Left lung (tissue), 10 donors: Measurements from ENCODE around the gene DLEC1. TPM values are rescaled to one million over a fixed set of nuclear protein-coding genes. Genes with fewer than 3 reads are reported as not detected.
"Not testable (repeated sequence)": the region's sequence is repeated elsewhere in the genome, so short reads cannot be mapped to it uniquely, and the experiment has no call there.

Experiments used
- ATAC-seq: fragments of 200-7000 bp; cut with Tn5 transposase; one replicate; pipeline ENCODE4 v1.9.1; 2020; ENCODE audit warnings: moderate library complexity
- DNase-seq, 4 donors: peaks; one replicate each; pipeline ENCODE4 v3.0.0-alpha.2; 2013 to 2020
- H3K27ac ChIP-seq, 2 donors: fragments of 200-600 bp; sonication (generic) in 1 of 2; one replicate each; pipeline versions ENCODE4 v1.5.0 to v1.8.0; 2020 to 2021
- H3K27me3 ChIP-seq, 2 donors: fragments of 200-600 bp; sonication (generic) in 1 of 2; one replicate each; pipeline versions ENCODE4 v1.5.0 to v1.8.0; 2020 to 2021
- H3K36me3 ChIP-seq, 2 donors: fragments of 200-600 bp; sonication (generic) in 1 of 2; one replicate each; pipeline versions ENCODE4 v1.5.0 to v1.8.0; 2020 to 2021
- H3K4me1 ChIP-seq, 2 donors: fragments of 200-600 bp; one replicate each; pipeline ENCODE4 v1.8.0; 2021
- H3K4me3 ChIP-seq, 2 donors: fragments of 200-600 bp; sonication (generic) in 1 of 2; one replicate each; pipeline versions ENCODE4 v1.5.0 to v1.8.0; 2020 to 2021; ENCODE audit warnings: mild to moderate bottlenecking in 1 of 2
- H3K9me3 ChIP-seq, 2 donors: fragments of 200-600 bp; sonication (generic) in 1 of 2; one replicate each; pipeline versions ENCODE4 v1.5.0 to v1.8.0; 2020 to 2021
- intact Hi-C, 2 donors: fragments of 100-400 bp; cut with DNase I; formaldehyde crosslinking; loops; one replicate each; pipeline versions ENCODE4 v1.11.2 to v1.14.2; 2022
- polyA plus RNA-seq, 6 donors: library from polyadenylated mRNA; unstranded; fragments of 120-200 nt; gene quantifications; one replicate each; pipeline ENCODE4 v1.2.1, GENCODE V29; 2013; ENCODE audit not compliant: insufficient read length in 6 of 6
- total RNA-seq, 2 donors: library from RNA; stranded (reverse); fragmentation: NEBNext Ultra II Directional; extraction: Animal tissue kit (Norgen Biotek cat#: 25700); gene quantifications; one replicate each; pipeline ENCODE4 v1.2.1, GENCODE V29; 2021
- TF ChIP-seq, protein P1 (sequence below), 2 donors: fragments of 200-600 bp; sonication (generic) in 1 of 2; IDR thresholded peaks; one replicate each; pipeline versions ENCODE4 v1.5.0 to v1.8.0; 2021; ENCODE audit warnings: antibody characterized with exemption in 2 of 2
- donor health status: DM: no; HTN: yes; CAD: no.
- donor health status: DM: no; HTN: no; CAD: no.

The DLEC1 gene
- total and polyA plus RNA-seq, 8 donors: 2.8 to 10.5 (median 6.1) TPM

DNA sequence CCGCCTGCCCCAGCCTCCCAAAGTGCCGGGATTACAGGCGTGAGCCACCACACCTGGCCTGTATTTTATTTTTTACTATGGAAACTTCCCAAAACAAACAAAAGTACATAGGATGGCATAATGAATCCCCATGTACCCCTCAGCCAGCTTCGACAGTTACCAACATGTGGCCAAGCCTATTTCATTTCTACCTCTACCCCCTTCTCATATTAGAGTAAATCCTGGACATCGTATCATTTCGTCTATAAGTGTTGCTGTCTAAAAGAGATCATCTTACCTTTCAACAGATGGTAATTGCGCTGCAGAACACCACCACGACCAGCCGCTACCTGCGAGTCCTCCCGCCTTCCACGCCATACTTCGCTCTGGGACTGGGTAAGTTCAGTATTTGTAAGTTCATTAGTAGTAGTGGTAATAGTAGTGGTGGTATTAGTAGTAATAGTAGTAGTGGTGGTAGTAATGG lies 44.9 kb downstream of the DLEC1 start:
- Histone ChIP-seq H3K9me3 (no peaks in the 10 kb centered on the region), H3K4me3 (no peak overlapping the region), H3K27me3 (no peaks in the 10 kb centered on the region), H3K4me1 (no peaks in the 10 kb centered on the region), H3K36me3 (no peaks in the 10 kb centered on the region), H3K27ac (no peak overlapping the region)
- TF ChIP-seq, protein P1, sequence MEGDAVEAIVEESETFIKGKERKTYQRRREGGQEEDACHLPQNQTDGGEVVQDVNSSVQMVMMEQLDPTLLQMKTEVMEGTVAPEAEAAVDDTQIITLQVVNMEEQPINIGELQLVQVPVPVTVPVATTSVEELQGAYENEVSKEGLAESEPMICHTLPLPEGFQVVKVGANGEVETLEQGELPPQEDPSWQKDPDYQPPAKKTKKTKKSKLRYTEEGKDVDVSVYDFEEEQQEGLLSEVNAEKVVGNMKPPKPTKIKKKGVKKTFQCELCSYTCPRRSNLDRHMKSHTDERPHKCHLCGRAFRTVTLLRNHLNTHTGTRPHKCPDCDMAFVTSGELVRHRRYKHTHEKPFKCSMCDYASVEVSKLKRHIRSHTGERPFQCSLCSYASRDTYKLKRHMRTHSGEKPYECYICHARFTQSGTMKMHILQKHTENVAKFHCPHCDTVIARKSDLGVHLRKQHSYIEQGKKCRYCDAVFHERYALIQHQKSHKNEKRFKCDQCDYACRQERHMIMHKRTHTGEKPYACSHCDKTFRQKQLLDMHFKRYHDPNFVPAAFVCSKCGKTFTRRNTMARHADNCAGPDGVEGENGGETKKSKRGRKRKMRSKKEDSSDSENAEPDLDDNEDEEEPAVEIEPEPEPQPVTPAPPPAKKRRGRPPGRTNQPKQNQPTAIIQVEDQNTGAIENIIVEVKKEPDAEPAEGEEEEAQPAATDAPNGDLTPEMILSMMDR (IDR thresholded peaks at IDR 0.05): no peak
- DNase-seq (no peak), ATAC-seq (no peak)
- intact Hi-C loops: no loop called here

DNA sequence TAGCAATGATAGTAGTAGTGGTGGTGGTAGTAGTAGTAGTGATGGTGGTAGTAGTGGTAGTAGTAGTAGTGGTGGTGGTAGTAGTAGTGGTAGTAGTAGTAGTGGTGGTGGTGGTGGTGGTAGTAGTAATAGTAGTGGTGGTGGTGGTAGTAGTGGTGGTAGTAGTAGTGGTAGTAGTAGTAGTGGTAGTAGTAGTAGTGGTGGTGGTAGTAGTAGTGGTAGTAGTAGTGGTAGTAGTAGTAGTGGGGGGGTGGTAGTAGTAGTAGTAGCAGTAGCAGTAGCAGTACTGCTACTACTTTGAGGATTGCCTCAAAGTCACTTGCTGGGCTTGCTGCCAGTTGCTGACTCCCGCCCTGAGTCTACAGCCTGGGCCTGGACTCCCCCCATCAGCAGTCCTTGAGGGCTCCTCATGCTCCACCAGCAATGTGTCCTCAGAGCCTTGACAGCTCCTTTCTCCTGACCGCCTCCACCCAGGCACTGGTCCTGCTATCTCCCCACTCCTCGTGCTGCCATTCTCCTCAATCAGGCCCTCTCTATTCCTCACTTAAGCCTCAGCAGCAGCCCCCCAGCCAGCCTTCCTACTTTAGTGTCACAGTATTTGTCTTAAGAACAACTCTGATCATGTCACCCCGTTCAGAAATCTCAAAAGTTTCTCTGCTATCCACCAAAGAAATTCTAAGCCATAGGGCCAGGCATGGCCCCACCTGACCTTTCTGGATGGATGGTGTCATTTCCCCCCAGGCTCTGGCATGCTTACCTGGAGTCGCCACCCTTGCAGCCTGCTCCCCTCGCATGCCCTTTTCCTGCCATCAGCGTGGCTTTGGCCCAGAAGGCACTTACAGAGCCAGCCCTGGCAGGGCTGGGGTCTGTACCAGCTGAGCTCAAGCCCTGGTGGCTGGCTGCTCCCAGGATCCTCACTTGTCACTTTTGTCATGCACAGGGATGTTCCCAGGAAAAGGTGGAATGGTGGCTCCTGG lies 45.6 kb downstream of the DLEC1 start:
- no peak overlapping the region for H3K27ac ChIP-seq
- peak in 2 of 4 donors; percentile 36 to 60 for DNase-seq

DNA sequence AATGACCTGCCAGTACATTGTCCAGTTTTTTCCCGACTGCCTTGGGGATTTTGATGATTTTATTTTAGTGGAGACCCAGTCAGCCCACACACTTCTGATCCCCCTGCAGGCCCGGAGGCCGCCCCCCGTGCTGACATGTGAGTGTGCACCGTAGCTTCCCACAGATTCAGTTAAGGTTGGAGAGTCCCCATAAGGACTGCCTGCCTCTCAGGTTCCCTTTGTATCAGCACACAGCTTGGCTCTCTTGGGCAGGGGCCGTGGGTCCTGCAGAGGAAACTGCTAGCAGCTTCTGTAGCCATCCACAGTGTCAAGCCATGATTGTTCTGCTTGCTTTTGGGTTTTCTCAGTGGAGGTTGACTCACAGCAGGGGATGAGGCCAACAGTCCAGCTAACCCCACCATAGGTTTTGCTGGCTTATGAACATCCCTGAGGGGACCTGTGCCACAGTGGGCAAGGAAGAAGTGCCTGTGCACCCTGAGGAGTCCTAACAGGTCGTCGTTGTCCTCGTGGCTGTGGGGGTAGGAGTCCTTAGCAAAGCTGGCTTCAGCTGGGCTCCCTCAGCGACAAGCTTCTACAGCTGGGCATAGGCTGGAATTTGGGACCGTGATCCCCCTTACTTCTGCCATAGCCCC lies 46.4 kb downstream of the DLEC1 start:
- Histone ChIP-seq H3K4me1 (no peaks in the 10 kb centered on the region), H3K4me3 (no peak overlapping the region), H3K9me3 (no peaks in the 10 kb centered on the region), H3K27ac (no peak overlapping the region), H3K36me3 (no peaks in the 10 kb centered on the region), H3K27me3 (no peaks in the 10 kb centered on the region)
- DNase-seq: no peak
- intact Hi-C loops: no loop called here
- TF ChIP-seq, protein P1 (IDR thresholded peaks at IDR 0.05): no peak
- no peak for ATAC-seq

More for the DNA sequence above, 45.6 kb downstream of the DLEC1 start:
- TF ChIP-seq, protein P1 (IDR thresholded peaks at IDR 0.05): no peak
- Histone ChIP-seq H3K36me3 (no peaks in the 10 kb centered on the region), H3K27me3 (no peaks in the 10 kb centered on the region), H3K4me3 (no peak overlapping the region), H3K9me3 (no peaks in the 10 kb centered on the region), H3K4me1 (no peaks in the 10 kb centered on the region)
- intact Hi-C loops: no loop called here
- ATAC-seq: peak; percentile 39

DNA sequence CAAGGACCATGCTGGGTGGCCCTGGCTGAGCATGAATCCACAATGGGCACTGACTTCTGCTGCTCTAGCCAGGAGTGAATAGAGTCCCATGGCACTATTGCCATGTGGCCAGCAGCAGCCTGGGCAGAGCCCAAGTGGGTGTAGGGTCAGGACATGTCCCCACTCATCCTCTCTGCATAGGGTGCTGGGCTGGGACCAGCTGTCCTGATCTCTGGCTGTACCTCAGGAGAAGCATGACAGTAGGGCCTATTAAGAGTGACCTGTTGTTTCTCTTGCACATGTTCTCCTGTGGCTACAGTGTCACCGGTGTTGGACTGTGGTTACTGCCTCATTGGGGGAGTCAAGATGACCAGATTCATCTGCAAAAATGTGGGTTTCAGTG lies 46.9 kb downstream of the DLEC1 start:
- no peaks in the 10 kb centered on the region for H3K27me3 ChIP-seq
- H3K4me3 ChIP-seq: no peak overlapping the region
- intact Hi-C loops: no loop called here
- DNase-seq (no peak), ATAC-seq (no peak)
- H3K9me3 ChIP-seq: no peaks in the 10 kb centered on the region
- H3K27ac ChIP-seq: no peak overlapping the region
- H3K4me1 ChIP-seq: no peaks in the 10 kb centered on the region
- TF ChIP-seq, protein P1 (IDR thresholded peaks at IDR 0.05): no peak
- no peaks in the 10 kb centered on the region for H3K36me3 ChIP-seq

DNA sequence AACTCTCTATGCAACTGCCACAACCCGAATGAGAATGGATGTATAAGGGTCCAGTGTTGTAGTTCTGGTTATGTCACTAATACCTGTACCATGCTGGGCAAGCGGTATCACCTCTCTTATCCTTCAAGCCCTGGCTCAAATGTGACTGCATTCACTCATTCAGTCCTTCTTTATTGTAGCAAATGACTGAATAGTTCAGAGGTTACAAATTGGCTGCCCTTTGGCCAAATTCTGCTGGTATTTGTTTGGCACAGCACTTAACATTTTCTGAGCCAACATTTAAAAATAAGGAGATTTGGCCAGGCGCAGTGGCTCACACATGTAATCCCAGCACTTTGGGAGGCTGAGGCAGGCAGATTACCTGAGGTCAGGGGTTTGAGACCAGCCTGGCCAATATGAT lies 47.5 kb downstream of the DLEC1 start:
- no peak overlapping the region for H3K4me3 ChIP-seq
- no peaks in the 10 kb centered on the region for H3K27me3 ChIP-seq
- DNase-seq (no peak), ATAC-seq (no peak)
- TF ChIP-seq, protein P1 (IDR thresholded peaks at IDR 0.05): no peak
- no peaks in the 10 kb centered on the region for H3K36me3 ChIP-seq
- no peaks in the 10 kb centered on the region for H3K4me1 ChIP-seq
- no peaks in the 10 kb centered on the region for H3K9me3 ChIP-seq
- intact Hi-C loops: no loop called here
- no peak overlapping the region for H3K27ac ChIP-seq

DNA sequence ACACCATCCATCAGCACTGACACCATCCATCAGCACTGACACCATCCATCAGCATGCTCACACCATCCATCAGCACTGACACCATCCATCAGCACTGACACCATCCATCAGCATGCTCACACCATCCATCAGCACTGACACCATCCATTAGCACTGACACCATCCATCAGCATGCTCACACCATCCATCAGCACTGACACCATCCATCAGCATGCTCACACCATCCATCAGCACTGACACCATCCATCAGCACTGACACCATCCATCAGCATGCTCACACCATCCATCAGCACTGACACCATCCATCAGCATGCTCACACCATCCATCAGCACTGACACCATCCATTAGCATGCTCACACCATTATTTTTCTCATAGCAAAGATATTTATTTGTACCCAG lies 48.3 kb downstream of the DLEC1 start:
- ATAC-seq, DNase-seq, H3K36me3 ChIP-seq, H3K27ac ChIP-seq, intact Hi-C loops, H3K9me3 ChIP-seq, H3K4me1 ChIP-seq, H3K27me3 ChIP-seq, H3K4me3 ChIP-seq: not testable (repeated sequence)
